ENCODE measurements around the gene TCEANC2.

Gene TCEANC2

GRCh38 chr1:54010415-54011117 lies 42.8 kb upstream of the TCEANC2 start:
- H3K4me3 ChIP-seq (replicated peaks; ENCODE audit: low read depth, low read length), result no peak overlapping the region
- DNase-seq (ENCODE audit: extremely low read depth, low read depth), result no peak
- TF ChIP-seq CTCF (IDR thresholded peaks at IDR 0.05; ENCODE audit: low read depth, low read length, missing control alignments), result no peak

GRCh38 chr1:54011316-54012007 lies 41.9 kb upstream of the TCEANC2 start:
- H3K4me3 ChIP-seq (replicated peaks; ENCODE audit: low read depth, low read length), result no peak overlapping the region
- no peak for DNase-seq (ENCODE audit: extremely low read depth, low read depth)
- no peak for TF ChIP-seq CTCF (IDR thresholded peaks at IDR 0.05; ENCODE audit: low read depth, low read length, missing control alignments)

DNA sequence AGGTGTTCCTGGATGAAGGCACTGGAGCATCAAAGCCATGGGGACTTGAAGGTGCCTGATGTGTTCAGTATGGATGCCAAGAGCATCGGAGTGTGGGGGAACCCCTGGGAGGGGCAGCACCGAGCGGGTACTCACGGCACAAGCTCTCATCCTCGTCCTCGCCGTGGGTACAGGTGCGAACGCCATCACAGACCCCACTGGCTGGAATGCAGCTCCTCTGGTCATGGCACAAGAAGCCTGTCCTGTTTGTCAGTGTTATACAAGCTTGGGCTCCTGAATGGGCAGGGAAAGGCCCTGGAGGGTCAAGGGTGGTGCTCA lies 41.4 kb upstream of the TCEANC2 start:
- TF ChIP-seq CTCF (IDR thresholded peaks at IDR 0.05; ENCODE audit: low read depth, low read length, missing control alignments), result no peak

GRCh38 chr1:54012863-54013262 lies 40.5 kb upstream of the TCEANC2 start:
- no peak for TF ChIP-seq CTCF (IDR thresholded peaks at IDR 0.05; ENCODE audit: low read depth, low read length, missing control alignments)
- no peak overlapping the region for H3K4me3 ChIP-seq (replicated peaks; ENCODE audit: low read depth, low read length)
- DNase-seq (ENCODE audit: extremely low read depth, low read depth), result no peak

More for the DNA sequence above, 41.4 kb upstream of the TCEANC2 start:
- no peak overlapping the region for H3K4me3 ChIP-seq (replicated peaks; ENCODE audit: low read depth, low read length)
- DNase-seq (ENCODE audit: extremely low read depth, low read depth), result no peak

GRCh38 chr1:54013393-54014008 lies 39.9 kb upstream of the TCEANC2 start:
- no peak for TF ChIP-seq CTCF (IDR thresholded peaks at IDR 0.05; ENCODE audit: low read depth, low read length, missing control alignments)
- H3K4me3 ChIP-seq (replicated peaks; ENCODE audit: low read depth, low read length), result no peak overlapping the region
- DNase-seq (ENCODE audit: extremely low read depth, low read depth), result no peak

DNA sequence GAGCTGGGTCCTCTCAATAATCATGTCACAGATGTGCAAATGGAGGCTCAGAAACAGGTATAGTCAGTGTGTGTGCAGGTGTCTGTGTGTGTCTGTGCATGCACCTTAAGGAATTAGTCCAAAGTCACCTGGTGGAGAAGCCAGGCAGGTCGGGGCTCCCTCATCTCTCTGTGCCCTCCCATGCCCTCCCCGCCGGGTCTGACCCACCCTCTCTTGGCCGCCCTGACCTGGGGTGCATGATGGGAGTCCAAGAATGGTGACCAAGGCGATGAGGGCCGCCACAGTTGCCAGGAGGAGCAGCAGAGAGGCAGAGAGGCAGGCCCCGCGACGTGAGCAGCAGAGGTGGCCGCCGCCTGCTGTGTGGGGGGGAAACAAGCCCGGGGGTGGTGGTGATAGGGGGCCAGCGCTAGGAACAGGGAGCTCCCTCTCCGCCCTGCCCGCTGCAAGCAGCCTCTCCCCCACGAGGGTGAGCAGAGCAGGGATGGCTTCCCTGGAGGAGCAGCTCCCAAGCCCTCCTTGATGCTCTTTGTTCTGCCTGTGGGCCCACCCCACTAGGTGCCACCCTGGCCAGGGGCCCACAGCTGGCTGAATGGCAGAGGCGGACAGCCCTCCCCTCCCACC lies 39.3 kb upstream of the TCEANC2 start:
- DNase-seq (ENCODE audit: extremely low read depth, low read depth), result no peak
- TF ChIP-seq CTCF (IDR thresholded peaks at IDR 0.05; ENCODE audit: low read depth, low read length, missing control alignments), result no peak
- H3K4me3 ChIP-seq (replicated peaks; ENCODE audit: low read depth, low read length), result no peak overlapping the region

Measured in HFF-Myc (cell line).